Measurements from ENCODE around the gene GALNTL6.

- TF ChIP-seq POLR2A (IDR thresholded peaks at IDR 0.05), result no peak
- no peak for TF ChIP-seq CTCF (IDR thresholded peaks at IDR 0.05)
- TF ChIP-seq EP300 (IDR thresholded peaks at IDR 0.05), result no peak
- TF ChIP-seq POLR2AphosphoS5 (IDR thresholded peaks at IDR 0.05), result no peak
Observed at GRCh38 chr4:172555725-172556124, 742.5 kb downstream of the GALNTL6 start.

Measured in stomach (tissue), 4 donors.